ENCODE measurements around the gene OBP2A.
"Not testable (repeated sequence)": the region's sequence is repeated elsewhere in the genome, so short reads cannot be mapped to it uniquely, and the experiment has no call there.

The OBP2A gene

DNA sequence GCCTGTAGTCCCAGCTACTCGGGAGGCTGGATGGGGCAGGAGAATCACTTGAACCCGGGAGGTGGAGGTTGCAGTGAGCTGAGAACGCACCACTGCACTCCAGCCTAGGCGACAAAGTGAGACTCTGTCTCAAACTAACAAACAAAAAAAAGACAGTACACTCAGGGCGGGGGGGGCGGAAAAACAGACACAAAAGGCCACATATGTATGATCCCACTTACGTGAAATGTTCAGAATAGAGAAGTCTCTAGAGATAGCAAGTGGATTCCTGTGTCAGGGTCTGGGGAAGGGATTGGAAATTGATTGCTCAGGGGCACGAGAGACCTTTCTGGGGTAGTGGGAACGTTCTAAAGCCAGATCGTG, 33.7 kb upstream of the OBP2A start:
- FAIRE-seq: no peak

DNA sequence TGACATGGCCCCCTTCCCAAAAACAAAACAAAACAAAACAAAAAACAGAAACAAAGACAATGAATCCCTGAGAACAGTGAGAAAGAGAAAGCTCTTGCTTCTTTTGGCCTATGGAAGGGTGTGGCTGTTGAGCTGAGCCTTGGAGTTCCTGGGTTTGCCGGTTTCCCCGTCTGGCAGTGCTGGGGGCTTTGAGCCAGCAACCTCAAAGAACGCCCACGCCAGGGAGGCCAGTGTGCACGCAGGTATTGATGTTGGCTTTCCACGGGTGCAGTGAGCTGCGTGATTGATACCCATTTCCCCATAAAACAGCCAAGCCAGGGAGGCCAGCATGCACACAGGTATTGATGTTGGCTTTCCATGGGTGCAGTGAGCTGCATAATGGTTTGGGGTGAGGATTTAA, 33.0 kb upstream of the OBP2A start:
- FAIRE-seq: no peak

DNA sequence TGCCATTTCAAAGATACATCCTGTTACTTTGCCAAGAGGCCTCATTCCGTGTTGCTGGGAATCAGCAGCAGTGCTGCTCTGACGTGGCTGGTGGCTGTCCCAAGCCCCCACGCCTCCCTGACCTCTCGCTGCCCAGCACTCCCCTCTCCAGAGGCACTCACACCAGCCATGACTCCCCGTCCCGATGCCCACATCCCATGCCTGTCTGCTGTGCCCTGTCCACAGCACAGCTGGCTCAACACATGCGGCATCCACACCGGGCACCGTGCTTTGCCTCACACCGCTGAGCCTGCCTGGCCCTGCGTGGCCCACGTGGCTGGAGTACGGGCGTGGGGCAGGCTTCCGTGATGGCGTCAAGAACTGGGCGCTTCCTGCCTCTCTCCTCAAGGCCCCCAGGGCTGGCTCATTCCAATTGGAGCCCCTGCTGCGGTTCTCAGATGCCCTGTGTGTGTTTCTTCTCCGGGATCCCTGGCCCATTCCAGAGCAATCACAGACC, 32.5 kb upstream of the OBP2A start:
- no peak for FAIRE-seq

GRCh38 chr9:135513906-135514305, 32.0 kb upstream of the OBP2A start:
- not testable (repeated sequence) for FAIRE-seq

- no peak for FAIRE-seq
Observed at GRCh38 chr9:135514342-135515082, 31.4 kb upstream of the OBP2A start.

DNA sequence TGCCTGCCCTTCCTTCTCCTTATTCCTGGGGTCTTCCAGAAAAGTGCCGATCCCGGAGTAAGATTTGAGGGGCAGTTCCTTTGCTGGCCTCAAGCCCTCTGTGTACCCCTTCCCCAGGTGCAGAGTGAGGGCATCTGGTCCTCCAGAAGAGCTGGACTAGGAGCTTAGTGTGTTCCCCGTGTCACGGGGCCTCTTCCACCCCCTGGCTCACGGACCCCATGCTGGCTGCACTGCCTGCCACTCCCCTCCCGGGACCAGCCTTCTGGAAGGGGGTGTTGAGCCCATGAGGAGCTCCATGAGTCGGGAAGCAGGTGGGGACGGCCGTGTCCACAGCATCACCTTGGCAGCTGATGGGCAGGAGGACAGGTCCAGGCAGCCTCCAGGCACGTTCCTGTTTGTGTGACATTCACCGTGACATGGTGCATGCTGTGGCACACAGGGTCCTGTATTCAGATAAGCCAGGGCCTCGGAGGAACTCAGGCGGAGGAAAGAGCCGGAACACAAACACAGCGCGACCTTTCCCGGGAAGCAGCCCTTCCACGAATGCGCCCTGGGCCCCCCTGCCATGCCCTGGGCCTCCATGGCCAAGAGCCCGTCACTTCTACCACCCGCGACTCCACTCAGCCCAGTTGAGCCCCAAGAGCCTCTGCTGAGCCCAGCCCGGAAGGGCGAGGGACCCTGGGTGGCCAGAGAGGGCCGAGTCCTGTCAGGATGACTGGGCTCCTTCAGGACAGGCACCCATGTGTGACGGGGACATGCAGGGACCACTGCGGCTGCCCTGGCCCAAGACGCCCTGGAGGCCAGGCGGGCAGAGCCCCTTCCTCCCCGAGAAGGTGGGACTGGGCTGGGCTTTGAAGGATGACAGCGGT, 30.6 kb upstream of the OBP2A start:
- no peak for FAIRE-seq

DNA sequence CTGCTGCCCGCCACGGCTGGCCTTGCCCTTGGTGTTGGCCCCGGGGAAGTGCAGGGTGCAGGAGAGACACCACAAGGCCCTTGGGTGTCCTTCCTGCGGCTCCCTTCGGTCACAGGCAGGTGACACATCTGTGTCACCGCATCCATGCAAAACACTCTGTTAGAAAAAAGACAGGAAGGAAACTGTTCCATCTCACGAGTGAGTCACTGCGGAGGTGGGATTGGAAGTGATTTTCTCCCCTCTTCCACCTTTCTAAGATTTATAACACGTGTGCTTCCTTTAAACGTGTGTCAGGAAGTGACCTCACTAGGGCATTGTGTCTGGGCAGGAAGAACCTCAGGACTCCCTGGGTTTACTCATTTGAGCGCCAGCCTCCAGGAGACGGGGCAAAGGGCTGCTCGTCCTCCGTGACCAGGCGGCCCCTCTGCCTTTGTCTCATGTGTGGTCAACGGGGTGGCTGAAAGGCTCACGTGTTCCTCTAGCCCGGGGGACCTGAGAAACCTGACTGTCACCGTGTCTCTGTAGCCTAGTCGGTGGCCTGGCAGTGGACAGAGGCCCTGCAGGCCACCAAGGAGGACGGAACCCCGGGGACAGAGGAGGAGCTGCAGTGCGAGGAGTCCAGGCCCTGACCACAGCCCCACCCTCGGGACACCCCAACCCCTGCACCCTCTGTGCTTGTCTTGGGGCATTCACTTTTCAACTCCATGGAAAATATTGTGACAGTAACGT, 29.6 kb upstream of the OBP2A start:
- FAIRE-seq: no peak

DNA sequence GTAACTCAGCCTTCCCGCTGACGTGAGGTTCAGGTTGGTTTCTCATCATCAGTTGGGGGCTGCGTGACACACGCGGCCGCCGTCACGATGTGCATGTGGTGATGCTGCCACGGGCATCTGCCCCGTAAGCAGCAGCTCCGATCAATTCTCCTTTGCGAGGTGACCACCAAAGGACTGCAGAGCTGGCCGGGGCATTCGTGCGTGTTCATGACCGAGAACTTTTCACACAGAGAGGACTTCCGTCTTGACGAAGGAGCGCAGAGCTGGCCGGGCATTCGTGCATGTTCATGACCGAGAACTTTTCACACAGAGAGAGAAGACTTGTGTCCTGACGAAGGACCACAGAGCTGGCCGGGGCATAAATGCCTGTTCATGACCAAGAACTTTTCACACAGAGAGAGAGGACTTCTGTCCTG, 28.5 kb upstream of the OBP2A start:
- no peak for FAIRE-seq

GRCh38 chr9:135519179-135519971, 26.6 kb upstream of the OBP2A start:
- no peak for FAIRE-seq

GRCh38 chr9:135520916-135521607, 24.9 kb upstream of the OBP2A start, which contains the start of gene LCN1:
Gene LCN1, plus strand, starts transcription at chr9:135521440. Its CDS starts 58 bp downstream, at chr9:135521498.
- FAIRE-seq: no peak

DNA sequence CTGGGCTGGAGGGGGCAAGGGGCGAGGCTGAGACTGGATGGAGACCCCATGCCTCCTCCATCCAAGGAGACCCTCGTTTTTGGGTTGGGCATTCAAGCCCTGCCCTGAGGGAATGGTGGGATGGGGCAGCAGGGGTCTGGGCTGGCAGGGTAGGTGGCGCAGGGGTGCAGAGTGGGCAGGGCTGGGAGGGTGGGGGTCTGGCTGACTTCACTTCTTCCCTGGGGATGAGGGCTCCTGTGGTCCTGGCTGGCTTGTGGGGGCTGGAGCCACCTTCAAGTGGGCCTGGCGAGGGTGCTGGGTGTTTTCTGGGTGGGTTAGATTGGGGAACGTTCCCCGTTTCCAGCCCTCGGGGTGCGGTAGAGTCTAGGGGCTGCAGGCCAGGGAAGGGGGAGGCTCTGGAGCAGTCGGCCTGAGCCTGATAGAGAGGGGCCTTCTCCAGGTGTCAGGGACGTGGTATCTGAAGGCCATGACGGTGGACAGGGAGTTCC, 24.3 kb upstream of the OBP2A start:
- no peak for FAIRE-seq

DNA sequence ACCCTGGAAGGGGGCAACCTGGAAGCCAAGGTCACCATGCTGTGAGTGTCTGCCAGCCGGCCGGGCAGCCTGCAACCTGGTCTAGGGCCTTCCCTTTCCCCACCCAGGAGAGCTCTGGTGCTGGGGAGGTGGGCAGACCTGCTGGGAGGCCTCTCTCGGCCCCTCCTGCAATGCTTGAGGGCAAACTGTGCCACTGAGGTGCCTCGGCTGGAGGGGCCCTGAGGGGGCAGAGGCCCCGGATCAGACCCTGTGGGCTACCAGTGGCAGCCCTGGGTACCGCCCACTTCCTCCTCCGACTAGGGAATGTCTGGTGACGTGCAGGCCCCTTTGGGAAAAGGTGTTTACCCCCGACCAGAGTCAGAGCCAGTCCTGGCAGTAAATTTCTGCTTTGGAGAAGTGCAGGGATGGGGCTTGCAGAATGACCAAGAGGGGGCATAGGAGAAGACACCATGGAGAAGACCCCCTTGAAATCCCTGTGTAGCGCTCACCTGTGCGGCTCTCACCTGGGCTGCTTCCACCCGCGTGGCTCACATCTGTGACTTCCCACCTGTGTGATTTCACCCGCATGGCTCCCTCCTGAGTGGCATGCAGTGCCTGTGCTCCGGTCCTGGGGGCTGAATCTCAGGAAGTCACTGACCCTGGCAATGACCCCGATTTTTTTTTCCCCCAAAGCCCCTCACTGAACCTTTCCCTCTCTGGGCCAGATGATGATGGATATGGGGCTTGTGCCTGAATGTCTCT, 23.6 kb upstream of the OBP2A start:
- FAIRE-seq: no peak

- no peak for FAIRE-seq
Observed at GRCh38 chr9:135522931-135523330, 23.0 kb upstream of the OBP2A start.

DNA sequence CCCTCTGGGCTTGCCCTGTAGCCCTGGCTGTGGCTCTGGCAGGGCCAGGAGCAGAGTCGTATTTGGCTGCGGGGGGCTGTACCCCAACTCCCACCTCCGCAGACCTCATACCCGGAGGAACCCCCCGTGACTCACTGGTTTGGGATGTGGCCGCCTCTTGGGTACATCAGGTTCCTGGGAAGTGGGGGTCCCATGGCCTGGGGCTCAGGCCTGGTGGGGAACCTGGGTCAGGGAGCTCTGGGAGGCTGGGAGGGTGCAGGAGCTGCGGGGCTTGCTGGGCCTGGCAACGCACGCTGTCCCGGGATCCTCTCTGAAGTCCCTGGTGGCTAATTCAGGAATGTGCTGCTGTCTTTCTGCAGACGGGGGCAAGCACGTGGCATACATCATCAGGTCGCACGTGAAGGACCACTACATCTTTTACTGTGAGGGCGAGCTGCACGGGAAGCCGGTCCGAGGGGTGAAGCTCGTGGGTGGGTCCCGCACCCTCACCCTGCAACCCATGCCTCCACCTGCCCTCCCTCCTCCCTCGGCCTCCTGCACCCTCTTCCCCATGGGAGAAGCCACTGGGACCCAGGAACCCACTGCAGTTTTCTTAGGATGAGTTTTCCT, 22.3 kb upstream of the OBP2A start:
- no peak for FAIRE-seq

GRCh38 chr9:135524130-135524861, 21.6 kb upstream of the OBP2A start:
- FAIRE-seq: no peak

DNA sequence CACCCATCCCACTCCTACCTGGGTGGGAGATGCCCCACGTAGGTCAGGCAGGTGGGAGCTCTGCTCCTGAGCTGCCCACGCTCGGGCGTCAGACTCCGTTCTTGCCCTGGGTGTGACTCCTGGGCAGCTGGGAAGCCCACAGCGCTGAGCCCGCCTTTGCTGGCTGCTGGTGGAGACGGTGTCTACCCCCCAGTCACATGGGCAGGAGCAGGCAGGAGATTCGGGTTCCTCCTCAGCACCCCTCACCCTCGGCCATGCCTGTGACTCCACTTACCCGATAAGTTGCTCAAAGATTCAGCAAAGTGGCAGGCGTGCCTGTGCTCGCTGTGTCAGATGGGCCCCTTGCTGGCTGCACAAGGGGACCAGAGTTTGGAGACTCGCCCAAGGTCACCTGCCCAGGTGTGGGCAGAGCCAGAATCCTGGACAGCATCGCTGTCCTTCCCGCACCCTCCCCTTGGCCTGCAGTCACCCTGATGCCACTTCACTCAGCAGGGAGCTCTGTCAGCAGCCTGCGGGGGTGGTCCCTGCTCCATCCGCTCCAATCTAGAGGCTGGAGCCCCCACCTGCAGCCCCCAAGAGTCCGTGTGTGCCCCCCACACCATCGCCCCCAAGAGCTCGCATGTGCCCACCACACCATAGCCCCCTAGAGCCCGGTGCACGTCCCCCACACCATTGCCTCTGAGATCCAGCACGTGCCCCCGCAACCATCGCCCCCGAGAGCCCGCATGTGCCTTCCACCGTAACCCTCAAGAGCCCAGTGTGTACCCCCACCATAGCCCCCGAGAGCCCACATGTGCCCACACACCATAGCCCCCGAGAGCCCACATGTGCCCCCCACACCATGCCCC, 20.5 kb upstream of the OBP2A start:
- no peak for FAIRE-seq

GRCh38 chr9:135526089-135526729, 19.7 kb upstream of the OBP2A start:
- FAIRE-seq: no peak
